Sigmoid colon (tissue), 4 donors: ENCODE measurements around the gene CDIP1.

ENCODE experiments used
- CTCF ChIP-seq, 4 experiments: fragments of 450-650 bp in 3 of 4; fragments of 200-600 bp in 1 of 4; IDR thresholded peaks; one replicate each; pipeline ENCODE4 v1.5.1; 2016 to 2019; ENCODE audit warnings: antibody characterized with exemption in 4 of 4, mild to moderate bottlenecking in 3 of 4, moderate library complexity in 2 of 4
- POLR2A ChIP-seq, 2 donors: fragments of 450-650 bp; IDR thresholded peaks; one replicate each; pipeline ENCODE4 v1.6.1; 2016; ENCODE audit warnings: antibody characterized with exemption in 2 of 2, mild to moderate bottlenecking in 2 of 2, moderate library complexity in 2 of 2
- POLR2AphosphoS5 ChIP-seq, 4 donors: sonication (generic); formaldehyde crosslinking; IDR thresholded peaks; one replicate each; pipeline ENCODE4 v1.6.1; 2017; ENCODE audit warnings: antibody characterized with exemption in 4 of 4

GRCh38 chr16:4556580-4556979 lies 18.0 kb upstream of the CDIP1 start:
- no peak for TF ChIP-seq CTCF (IDR thresholded peaks at IDR 0.05)
- TF ChIP-seq POLR2A (IDR thresholded peaks at IDR 0.05), result no peak
- no peak for TF ChIP-seq POLR2AphosphoS5 (IDR thresholded peaks at IDR 0.05)
